ENCODE measurements around the gene SIGLEC5. TPM values are rescaled to one million over a fixed set of nuclear protein-coding genes. Genes with fewer than 3 reads are reported as not detected.

SIGLEC5 gene
- polyA plus RNA-seq, 1 donor: 0.18 TPM

- WGBS (ENCODE audit: insufficient coverage, low lambda C conversion rate): no CpG with 5 or more reads among the region's 1 CpG
- H3K27me3 ChIP-seq (ENCODE audit: control insufficient read depth, insufficient read depth, low read length): peaks cover 21% of the 10 kb centered on the region
- H3K4me1 ChIP-seq (ENCODE audit: control insufficient read depth, insufficient read depth, low read length): peaks cover 7% of the 10 kb centered on the region
- no peaks in the 10 kb centered on the region for H3K9me3 ChIP-seq (ENCODE audit: control insufficient read depth, low read depth, low read length)
- H3K4me3 ChIP-seq (ENCODE audit: low read length): no peak overlapping the region
- DNase-seq: no peak
- no peak overlapping the region for H3K27ac ChIP-seq (ENCODE audit: low read length)
- H3K36me3 ChIP-seq (ENCODE audit: control insufficient read depth, insufficient read depth, low read length): peaks cover 5% of the 10 kb centered on the region
Observed at GRCh38 chr19:51568456-51568855, 61.7 kb downstream of the SIGLEC5 start.

DNA sequence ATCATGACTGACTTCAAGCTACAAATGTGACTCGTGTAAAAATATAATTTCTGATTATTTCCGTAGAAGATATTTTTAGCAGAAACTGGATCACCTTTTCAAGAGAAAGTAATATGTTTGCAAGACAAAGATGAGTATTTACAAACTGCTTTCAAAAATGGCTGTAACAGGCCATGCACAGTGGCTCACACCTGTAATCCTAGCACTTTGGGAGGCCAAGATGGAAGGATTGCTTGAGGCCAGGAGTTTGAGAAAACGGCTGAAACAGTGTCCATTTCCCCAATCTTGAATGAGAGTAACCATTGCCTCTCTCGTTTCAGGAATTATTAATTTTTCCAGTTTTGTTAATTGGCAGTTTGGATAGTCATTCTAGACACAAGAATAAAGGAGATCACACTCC is 62.6 kb downstream of the SIGLEC5 start:
- 100% methylated on average over 1 of the region's 4 CpGs for WGBS (ENCODE audit: insufficient coverage, low lambda C conversion rate)

DNA sequence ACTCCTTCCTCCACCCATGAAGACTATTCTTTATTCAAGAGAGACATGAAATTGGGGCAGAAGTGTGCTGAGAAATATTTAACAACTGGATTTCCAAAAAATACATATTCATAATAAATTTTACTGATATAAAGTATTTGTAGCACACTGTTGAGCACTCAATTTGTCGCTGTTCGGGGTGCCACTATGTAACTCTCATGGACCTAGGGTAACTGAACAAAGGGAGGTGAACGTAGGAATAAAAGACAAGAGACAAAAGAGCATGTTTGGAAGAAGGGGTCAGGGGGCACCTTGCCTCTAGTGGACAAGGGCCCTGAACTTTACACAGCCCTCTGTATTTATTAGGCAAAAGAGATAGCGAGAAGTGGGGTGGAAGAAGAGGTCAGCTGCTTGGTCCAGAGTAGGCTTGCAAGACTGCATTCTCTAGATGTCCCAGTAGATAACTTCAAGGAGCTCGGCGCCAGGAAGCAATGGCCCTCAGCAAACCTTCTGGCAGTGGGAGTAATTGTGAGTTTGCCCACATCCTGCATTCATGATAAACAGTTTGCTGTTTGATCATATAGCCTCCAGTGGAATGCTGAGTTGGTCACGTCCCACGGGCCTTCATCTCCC is 63.6 kb downstream of the SIGLEC5 start:
- Histone ChIP-seq H3K36me3 (ENCODE audit: control insufficient read depth, insufficient read depth, low read length) (no peaks in the 10 kb centered on the region), H3K27ac (ENCODE audit: low read length) (no peak overlapping the region), H3K27me3 (ENCODE audit: control insufficient read depth, insufficient read depth, low read length) (peaks cover 21% of the 10 kb centered on the region), H3K4me1 (ENCODE audit: control insufficient read depth, insufficient read depth, low read length) (peaks cover under 1% of the 10 kb centered on the region), H3K4me3 (ENCODE audit: low read length) (no peak overlapping the region), H3K9me3 (ENCODE audit: control insufficient read depth, low read depth, low read length) (no peaks in the 10 kb centered on the region)
- no peak for DNase-seq
- 67% methylated on average over 2 of the region's 8 CpGs for WGBS (ENCODE audit: insufficient coverage, low lambda C conversion rate)

More for the DNA sequence above, 62.6 kb downstream of the SIGLEC5 start:
- peaks cover 21% of the 10 kb centered on the region for H3K27me3 ChIP-seq (ENCODE audit: control insufficient read depth, insufficient read depth, low read length)
- no peak overlapping the region for H3K4me3 ChIP-seq (ENCODE audit: low read length)
- no peak for DNase-seq
- H3K4me1 ChIP-seq (ENCODE audit: control insufficient read depth, insufficient read depth, low read length): peaks cover 7% of the 10 kb centered on the region
- no peaks in the 10 kb centered on the region for H3K9me3 ChIP-seq (ENCODE audit: control insufficient read depth, low read depth, low read length)
- no peaks in the 10 kb centered on the region for H3K36me3 ChIP-seq (ENCODE audit: control insufficient read depth, insufficient read depth, low read length)
- H3K27ac ChIP-seq (ENCODE audit: low read length): no peak overlapping the region

- H3K4me3 ChIP-seq (ENCODE audit: low read length): no peak overlapping the region
- no peak overlapping the region for H3K27ac ChIP-seq (ENCODE audit: low read length)
- no peaks in the 10 kb centered on the region for H3K9me3 ChIP-seq (ENCODE audit: control insufficient read depth, low read depth, low read length)
- H3K36me3 ChIP-seq (ENCODE audit: control insufficient read depth, insufficient read depth, low read length): no peaks in the 10 kb centered on the region
- H3K4me1 ChIP-seq (ENCODE audit: control insufficient read depth, insufficient read depth, low read length): no peaks in the 10 kb centered on the region
- 83% methylated on average over 1 of the region's 4 CpGs for WGBS (ENCODE audit: insufficient coverage, low lambda C conversion rate)
- H3K27me3 ChIP-seq (ENCODE audit: control insufficient read depth, insufficient read depth, low read length): peaks cover 21% of the 10 kb centered on the region
- no peak for DNase-seq
Observed at GRCh38 chr19:51565583-51565982, 64.6 kb downstream of the SIGLEC5 start.

DNA sequence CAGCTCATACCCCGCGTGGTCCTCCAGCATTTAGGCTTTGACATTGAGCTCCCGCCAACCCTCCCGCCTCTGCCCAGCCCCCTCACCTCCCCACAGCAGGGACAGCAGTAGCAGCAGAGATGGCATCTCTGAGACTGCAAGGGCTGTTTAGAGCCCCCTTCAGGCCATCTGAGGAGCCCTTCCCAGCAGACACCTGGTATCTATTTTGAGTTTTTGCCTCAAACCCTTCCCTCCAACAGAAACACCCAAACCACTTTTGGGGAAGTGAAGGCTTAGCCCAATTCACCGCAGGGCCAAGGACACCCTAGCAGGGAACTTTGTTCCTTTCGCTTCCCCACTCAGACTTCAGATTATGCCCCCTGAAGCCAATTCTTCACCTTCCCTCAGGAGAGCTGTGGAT is 65.4 kb downstream of the SIGLEC5 start:
- H3K9me3 ChIP-seq (ENCODE audit: control insufficient read depth, low read depth, low read length): no peaks in the 10 kb centered on the region
- H3K4me3 ChIP-seq (ENCODE audit: low read length): no peak overlapping the region
- no CpG with 5 or more reads among the region's 6 CpGs for WGBS (ENCODE audit: insufficient coverage, low lambda C conversion rate)
- no peak overlapping the region for H3K27ac ChIP-seq (ENCODE audit: low read length)
- DNase-seq: no peak
- peaks cover 21% of the 10 kb centered on the region for H3K27me3 ChIP-seq (ENCODE audit: control insufficient read depth, insufficient read depth, low read length)
- no peaks in the 10 kb centered on the region for H3K4me1 ChIP-seq (ENCODE audit: control insufficient read depth, insufficient read depth, low read length)
- no peaks in the 10 kb centered on the region for H3K36me3 ChIP-seq (ENCODE audit: control insufficient read depth, insufficient read depth, low read length)

Other genes starting within 250 kb of the SIGLEC5 start
- gene LIM2, start 242.4 kb downstream of the SIGLEC5 start, polyA plus RNA-seq: not detected
- 3.4 TPM for gene C19orf84, start 239.8 kb downstream of the SIGLEC5 start, polyA plus RNA-seq
- 10.5 TPM for gene SIGLEC10, start 212.8 kb downstream of the SIGLEC5 start, polyA plus RNA-seq
- gene SIGLEC8, start 171.9 kb downstream of the SIGLEC5 start, polyA plus RNA-seq: 0.54 TPM
- 3.5 TPM for gene CEACAM18, start 151.9 kb downstream of the SIGLEC5 start, polyA plus RNA-seq
- gene SIGLEC12, start 128.6 kb downstream of the SIGLEC5 start, polyA plus RNA-seq: 5.1 TPM
- 0.09 TPM for gene SIGLEC6, start 98.7 kb downstream of the SIGLEC5 start, polyA plus RNA-seq
- 10.4 TPM for gene ZNF175, start 59.1 kb downstream of the SIGLEC5 start, polyA plus RNA-seq
- gene SIGLEC14, start 16.4 kb upstream of the SIGLEC5 start, polyA plus RNA-seq: 1.4 TPM
- gene SPACA6, start 62.9 kb upstream of the SIGLEC5 start, polyA plus RNA-seq: 10.9 TPM
- gene HAS1, start 93.6 kb upstream of the SIGLEC5 start, polyA plus RNA-seq: 2.3 TPM
- gene FPR1, start 121.5 kb upstream of the SIGLEC5 start, polyA plus RNA-seq: 0.66 TPM
- 0.16 TPM for gene FPR2, start 130.8 kb upstream of the SIGLEC5 start, polyA plus RNA-seq
- gene FPR3, start 164.8 kb upstream of the SIGLEC5 start, polyA plus RNA-seq: 4.9 TPM

Data from large intestine (tissue), 3 donors.